Lung (tissue), 12 donors: ENCODE data around the gene MAST2. TPM values are rescaled to one million over a fixed set of nuclear protein-coding genes. Genes with fewer than 3 reads are reported as not detected.
"Not testable (repeated sequence)": the region's sequence is repeated elsewhere in the genome, so short reads cannot be mapped to it uniquely, and the experiment has no call there.

Source experiments
- ATAC-seq: fragments of 200-7000 bp; cut with Tn5 transposase; one replicate; pipeline ENCODE4 v1.9.1; 2020; ENCODE audit warnings: moderate number of reproducible peaks; ENCODE audit not compliant: insufficient read depth, low FRiP score
- DNase-seq, 3 donors: peaks; one replicate each; pipeline ENCODE4 v3.0.0-alpha.2; 2013 to 2017
- H3K27ac ChIP-seq, 2 donors: one replicate each; pipeline ENCODE4 v1.5.1; 2013; ENCODE audit warnings: mild to moderate bottlenecking in 2 of 2, moderate library complexity in 2 of 2, control low read depth in 1 of 2, inconsistent platforms in 1 of 2, low read depth in 1 of 2, low read length in 1 of 2
- H3K27me3 ChIP-seq, 3 donors: one replicate each; pipeline ENCODE4 v1.5.1; 2013; ENCODE audit warnings: low read length in 2 of 3; ENCODE audit not compliant: control insufficient read depth in 3 of 3, insufficient read depth in 3 of 3
- H3K36me3 ChIP-seq, 4 donors: one replicate each; pipeline ENCODE4 v1.5.1; 2013; ENCODE audit warnings: low read length in 4 of 4, mild to moderate bottlenecking in 1 of 4, moderate library complexity in 1 of 4; ENCODE audit not compliant: control insufficient read depth in 4 of 4, insufficient read depth in 4 of 4
- H3K4me1 ChIP-seq, 5 donors: one replicate each; pipeline ENCODE4 v1.5.1; 2013; ENCODE audit warnings: low read length in 5 of 5, mild to moderate bottlenecking in 2 of 5, moderate library complexity in 1 of 5; ENCODE audit not compliant: control insufficient read depth in 5 of 5, insufficient read depth in 5 of 5
- H3K4me3 ChIP-seq: one replicate; pipeline ENCODE4 v1.5.1; 2013; ENCODE audit warnings: mild to moderate bottlenecking, control low read depth, moderate library complexity
- H3K9ac ChIP-seq, 2 donors: one replicate each; pipeline ENCODE4 v1.5.1; 2013; ENCODE audit warnings: low read length in 2 of 2, control low read depth in 1 of 2; ENCODE audit not compliant: insufficient read depth in 1 of 2
- H3K9me3 ChIP-seq, 4 donors: one replicate each; pipeline ENCODE4 v1.5.1; 2013; ENCODE audit warnings: low read length in 3 of 4, mild to moderate bottlenecking in 1 of 4, moderate library complexity in 1 of 4; ENCODE audit not compliant: control insufficient read depth in 4 of 4, insufficient read depth in 3 of 4
- WGBS, 2 donors: extraction: QIAGEN DNeasy Blood & Tissue Kit; methylation state at CpG; one replicate each; pipeline ENCODE4 v1.1.7; 2013; 5-methylcytosine and 5-hydroxymethylcytosine counted together
- polyA plus RNA-seq, 2 donors: library from polyadenylated mRNA; stranded (reverse); fragments of 200-250 nt; gene quantifications; one replicate each; pipeline ENCODE4 v1.2.1, GENCODE V29; 2013
- total RNA-seq, 2 donors: library from RNA; depleted of rRNA in 1 of 2; stranded (reverse); fragments of >200 nt in 1 of 2; gene quantifications; one replicate each; pipeline ENCODE4 v1.2.1, GENCODE V29; 2014 to 2021
- TF ChIP-seq, protein P1 (sequence below): IDR thresholded peaks from 2 replicates; pipeline ENCODE4 v1.5.1; 2012; ENCODE audit warnings: mild to moderate bottlenecking; ENCODE audit errors: control extremely low read depth, extremely low read depth
- donor health status: control.
- donor health status: control.
- donor health status: Bipolar disorder and iron deficiency.
- donor health status: healthy.
- donor health status: DM: yes; HTN: yes; CAD: no.

MAST2 gene
- total and polyA plus RNA-seq, 4 donors: 10.5 to 28.6 (median 19.1) TPM

DNA sequence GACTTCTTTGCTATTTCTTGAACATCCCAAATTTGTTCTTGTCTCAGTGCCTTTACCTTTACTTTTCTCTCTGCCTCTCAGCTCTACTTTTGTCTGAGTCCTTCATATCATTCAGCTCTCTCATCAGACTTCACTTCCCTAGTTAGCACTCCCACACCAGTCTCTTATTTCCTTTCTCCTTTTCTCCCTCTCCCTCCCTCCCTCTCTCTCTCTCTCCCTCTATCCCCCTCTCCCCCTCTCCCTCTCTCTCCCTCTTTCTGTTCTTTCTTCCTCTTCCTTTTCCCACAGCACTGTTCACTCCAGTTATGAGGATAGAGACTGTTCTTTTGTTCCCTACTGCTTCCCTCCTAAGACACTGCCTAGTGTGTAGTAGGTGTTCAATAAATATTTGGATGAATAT lies 154.9 kb downstream of the MAST2 start:
- DNase-seq: no peak
- no peak for ATAC-seq
- Histone ChIP-seq H3K27ac (peak overlapping the region in 1 of 2 donors; percentile 33), H3K9me3 (no peaks in the 10 kb centered on the region), H3K27me3 (no peaks in the 10 kb centered on the region), H3K4me3 (no peak overlapping the region), H3K36me3 (peaks cover 0 to 16% (median 1%) of the 10 kb centered on the region in 4 donors), H3K4me1 (peaks cover 0 to 14% (median 0%) of the 10 kb centered on the region in 5 donors), H3K9ac (no peak overlapping the region)
- TF ChIP-seq, protein P1, sequence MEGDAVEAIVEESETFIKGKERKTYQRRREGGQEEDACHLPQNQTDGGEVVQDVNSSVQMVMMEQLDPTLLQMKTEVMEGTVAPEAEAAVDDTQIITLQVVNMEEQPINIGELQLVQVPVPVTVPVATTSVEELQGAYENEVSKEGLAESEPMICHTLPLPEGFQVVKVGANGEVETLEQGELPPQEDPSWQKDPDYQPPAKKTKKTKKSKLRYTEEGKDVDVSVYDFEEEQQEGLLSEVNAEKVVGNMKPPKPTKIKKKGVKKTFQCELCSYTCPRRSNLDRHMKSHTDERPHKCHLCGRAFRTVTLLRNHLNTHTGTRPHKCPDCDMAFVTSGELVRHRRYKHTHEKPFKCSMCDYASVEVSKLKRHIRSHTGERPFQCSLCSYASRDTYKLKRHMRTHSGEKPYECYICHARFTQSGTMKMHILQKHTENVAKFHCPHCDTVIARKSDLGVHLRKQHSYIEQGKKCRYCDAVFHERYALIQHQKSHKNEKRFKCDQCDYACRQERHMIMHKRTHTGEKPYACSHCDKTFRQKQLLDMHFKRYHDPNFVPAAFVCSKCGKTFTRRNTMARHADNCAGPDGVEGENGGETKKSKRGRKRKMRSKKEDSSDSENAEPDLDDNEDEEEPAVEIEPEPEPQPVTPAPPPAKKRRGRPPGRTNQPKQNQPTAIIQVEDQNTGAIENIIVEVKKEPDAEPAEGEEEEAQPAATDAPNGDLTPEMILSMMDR: no peak

DNA sequence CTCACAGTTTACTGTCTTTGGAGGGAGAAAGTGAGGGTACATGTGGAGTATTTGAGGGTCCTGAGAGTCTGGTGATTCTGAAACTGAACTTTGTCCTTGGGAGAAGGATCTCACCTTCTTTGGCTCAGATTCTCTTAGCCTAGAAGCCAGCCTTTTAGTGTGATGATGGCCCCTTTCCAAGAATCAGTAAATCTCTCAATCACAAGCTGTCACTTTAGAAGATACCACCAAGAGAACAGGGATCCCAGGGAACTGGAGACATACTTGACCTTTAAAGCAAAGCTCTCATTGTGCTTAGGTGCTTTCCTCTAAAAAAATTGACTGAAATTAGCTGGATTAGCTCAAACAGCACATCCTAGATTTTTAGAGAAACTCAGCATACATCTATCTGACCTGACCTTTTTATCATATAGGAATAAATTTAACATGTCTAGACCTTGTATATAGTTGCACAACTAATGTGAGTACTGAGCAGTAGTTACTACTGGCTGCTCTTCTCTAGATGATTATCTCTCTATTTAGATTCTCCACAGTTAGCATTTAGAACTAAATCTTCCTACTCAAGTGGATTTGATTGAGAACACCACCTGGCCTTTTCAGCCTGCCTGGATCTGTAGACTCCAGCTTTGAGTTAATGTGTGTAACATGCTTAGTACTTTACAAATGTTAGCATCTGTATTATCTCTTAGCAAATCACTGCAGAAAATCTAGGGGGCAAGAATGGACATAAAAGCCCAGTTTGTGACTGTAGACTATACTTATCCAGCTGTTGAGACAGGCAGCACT lies 157.7 kb downstream of the MAST2 start:
- Histone ChIP-seq H3K27me3 (no peaks in the 10 kb centered on the region), H3K9ac (no peak overlapping the region), H3K27ac (no peak overlapping the region), H3K4me3 (no peak overlapping the region), H3K4me1 (peaks cover 0 to 8% (median 0%) of the 10 kb centered on the region in 5 donors), H3K36me3 (peaks cover 0 to 16% (median 1%) of the 10 kb centered on the region in 4 donors), H3K9me3 (no peaks in the 10 kb centered on the region)
- ATAC-seq: no peak
- TF ChIP-seq, protein P1: no peak
- no peak for DNase-seq

DNA sequence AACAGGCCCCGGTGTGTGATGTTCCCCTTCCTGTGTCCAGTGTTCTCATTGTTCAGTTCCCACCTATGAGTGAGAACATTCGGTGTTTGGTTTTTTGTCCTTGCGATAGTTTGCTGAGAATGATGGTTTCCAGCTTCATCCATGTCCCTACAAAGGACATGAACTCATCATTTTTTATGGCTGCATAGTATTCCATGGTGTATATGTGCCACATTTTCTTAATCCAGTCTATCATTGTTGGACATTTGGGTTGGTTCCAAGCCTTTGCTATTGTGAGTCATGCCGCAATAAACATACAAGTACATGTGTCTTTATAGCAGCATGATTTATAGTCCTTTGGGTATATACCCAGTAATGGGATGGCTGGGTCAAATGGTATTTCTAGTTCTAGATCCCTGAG lies 158.5 kb downstream of the MAST2 start:
- H3K9me3 ChIP-seq, H3K9ac ChIP-seq, H3K4me1 ChIP-seq, ATAC-seq, H3K27me3 ChIP-seq, H3K27ac ChIP-seq, H3K4me3 ChIP-seq, DNase-seq: not testable (repeated sequence)
- peaks cover 0 to 16% (median 1%) of the 10 kb centered on the region in 4 donors for H3K36me3 ChIP-seq
- 97 to 98% methylated on average over 4 of the region's 4 CpGs for WGBS, 2 donors

DNA sequence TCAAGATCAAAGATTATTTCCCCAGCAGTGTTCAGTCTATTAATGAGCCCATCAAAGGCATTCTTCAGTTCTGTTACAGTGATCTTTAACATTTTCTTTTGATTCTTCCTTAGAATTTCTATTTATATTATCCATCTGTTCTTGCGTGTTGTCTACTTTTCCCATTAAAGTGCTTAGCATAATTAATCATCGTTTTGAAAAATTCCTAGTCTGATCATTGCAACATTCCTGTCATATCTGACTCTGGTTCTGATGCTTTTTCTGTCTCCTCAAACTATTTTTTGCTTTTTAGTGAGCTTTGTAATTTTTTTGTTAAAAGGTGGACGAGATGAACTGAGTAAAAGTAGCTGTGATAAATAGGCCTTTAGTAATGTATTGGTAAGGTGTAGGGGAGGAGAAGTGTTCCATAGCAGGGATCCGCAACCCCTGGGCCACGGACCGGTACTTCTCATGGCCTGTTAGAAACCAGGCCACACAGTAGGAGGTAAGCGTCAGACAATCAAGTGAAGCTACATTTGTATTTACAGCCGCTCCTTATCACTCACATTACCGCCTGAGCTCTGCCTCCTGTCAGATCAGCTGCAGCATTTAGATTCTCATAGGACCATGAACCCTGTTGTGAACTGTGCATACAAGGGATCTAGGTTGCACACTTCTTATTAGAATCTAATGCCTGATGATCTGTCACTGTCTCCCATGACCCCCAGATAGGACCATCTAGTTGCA lies 165.7 kb downstream of the MAST2 start:
- Histone ChIP-seq H3K27me3 (no peaks in the 10 kb centered on the region), H3K27ac (no peak overlapping the region), H3K4me1 (no peaks in the 10 kb centered on the region), H3K4me3 (no peak overlapping the region), H3K36me3 (peaks cover 0 to 10% (median 2%) of the 10 kb centered on the region in 4 donors), H3K9me3 (no peaks in the 10 kb centered on the region), H3K9ac (no peak overlapping the region)
- TF ChIP-seq, protein P1: no peak
- no peak for DNase-seq
- 89 to 97% methylated on average over 9 of the region's 9 CpGs for WGBS, 2 donors
- no peak for ATAC-seq
